HG03521 (cell line): ENCODE data around the gene CHTF18.
"Not testable (repeated sequence)": the region's sequence is repeated elsewhere in the genome, so short reads cannot be mapped to it uniquely, and the experiment has no call there.

Experiments
- ATAC-seq: cut with Tn5 transposase; IDR thresholded peaks from one replicate; pipeline ENCODE4 v1.9.1; 2021; ENCODE audit warnings: mild to moderate bottlenecking, moderate library complexity; ENCODE audit not compliant: unreplicated experiment

Gene CHTF18

GRCh38 chr16:788399-789126 lies at the start of gene CHTF18:
CHTF18 (plus strand) TSS chr16:788620; CDS start chr16:788685, 65 bp downstream.
- ATAC-seq, result peak; percentile 68

GRCh38 chr16:739560-740458 lies 48.6 kb upstream of the CHTF18 start:
- ATAC-seq, result no peak

- peak; percentile 13 for ATAC-seq
Measured at GRCh38 chr16:740459-740763, 48.0 kb upstream of the CHTF18 start.

- ATAC-seq, result peak; percentile 70
Measured at GRCh38 chr16:740764-741505, 47.5 kb upstream of the CHTF18 start, which contains the start of gene CIAO3. CIAO3 (minus strand) TSS chr16:740997; CDS start chr16:740985, 12 bp downstream.

GRCh38 chr16:741986-742629 lies 46.3 kb upstream of the CHTF18 start:
- no peak for ATAC-seq

- not testable (repeated sequence) for ATAC-seq
Measured at GRCh38 chr16:742894-743293, 45.5 kb upstream of the CHTF18 start.

- ATAC-seq, result no peak
Measured at GRCh38 chr16:743794-744500, 44.5 kb upstream of the CHTF18 start.

- no peak for ATAC-seq
Measured at GRCh38 chr16:745739-746138, 42.7 kb upstream of the CHTF18 start.

GRCh38 chr16:746637-747036 lies 41.8 kb upstream of the CHTF18 start:
- no peak for ATAC-seq

- no peak for ATAC-seq
Measured at GRCh38 chr16:747978-748746, 40.3 kb upstream of the CHTF18 start.

- ATAC-seq, result no peak
Measured at GRCh38 chr16:749010-749409, 39.4 kb upstream of the CHTF18 start.

GRCh38 chr16:750485-750884 lies 37.9 kb upstream of the CHTF18 start:
- ATAC-seq, result no peak

- ATAC-seq, result no peak
Measured at GRCh38 chr16:751152-752006, 37.0 kb upstream of the CHTF18 start.

GRCh38 chr16:752007-752312 lies 36.5 kb upstream of the CHTF18 start:
- ATAC-seq, result no peak

GRCh38 chr16:754121-754607 lies 34.3 kb upstream of the CHTF18 start:
- not testable (repeated sequence) for ATAC-seq

- no peak for ATAC-seq
Measured at GRCh38 chr16:754656-755055, 33.8 kb upstream of the CHTF18 start.

- no peak for ATAC-seq
Measured at GRCh38 chr16:756428-756827, 32.0 kb upstream of the CHTF18 start.

GRCh38 chr16:759110-759910 lies 29.1 kb upstream of the CHTF18 start:
- ATAC-seq, result no peak
